PC-9 (cell line): ENCODE results near the gene SH3PXD2A. TPM values are rescaled to one million over a fixed set of nuclear protein-coding genes. Genes with fewer than 3 reads are reported as not detected.

Experiments used
- BruUV-seq: library from RNA; stranded (reverse); fragments of 400-500 nt; replicated peaks from 2 replicates; lab custom pipeline; 2021; lab: Mats Ljungman, UMichigan
- CTCF ChIA-PET: fragments of 300-600 bp; sonication (Branson Sonifier 250); formaldehyde crosslinking; loops from one replicate; lab custom pipeline; 2022; ENCODE audit warnings: antibody characterized with exemption; lab: Charles Lee
- POLR2A ChIA-PET: fragments of 300-600 bp; sonication (Branson Sonifier 250); formaldehyde crosslinking; loops from one replicate; lab custom pipeline; 2022; ENCODE audit warnings: antibody characterized with exemption; ENCODE audit not compliant: unreplicated experiment; lab: Charles Lee
- DNase-seq, 2 experiments: peaks; one replicate each; pipeline versions ENCODE4 v3.0.0 to v3.0.0-alpha.2; 2015 to 2022; ENCODE audit warnings: mixed read lengths in 1 of 2
- H2AFZ ChIP-seq: fragments of 200-600 bp; sonication (generic); 2 replicates; pipeline ENCODE4 v1.8.1; 2017; ENCODE audit warnings: antibody characterized with exemption
- H3F3A ChIP-seq: fragments of 200-600 bp; sonication (generic); 2 replicates; pipeline ENCODE4 v1.8.1; 2017; ENCODE audit warnings: antibody characterized with exemption, mild to moderate bottlenecking, low read depth; ENCODE audit not compliant: insufficient read depth
- H3K27ac ChIP-seq: fragments of 200-600 bp; sonication (generic); 2 replicates; pipeline ENCODE4 v1.6.1; 2016; ENCODE audit warnings: mixed run types
- H3K27me3 ChIP-seq: fragments of 200-600 bp; sonication (generic); 2 replicates; pipeline ENCODE4 v1.6.1; 2016; ENCODE audit warnings: low read depth, mixed run types; ENCODE audit not compliant: insufficient read depth
- H3K36me3 ChIP-seq: fragments of 200-600 bp; sonication (generic); 2 replicates; pipeline ENCODE4 v1.6.1; 2016; ENCODE audit warnings: low read depth, mixed run types
- H3K4me1 ChIP-seq: fragments of 200-600 bp; sonication (generic); replicated peaks from 2 replicates; pipeline ENCODE4 v1.6.1; 2016; ENCODE audit warnings: mixed run types; ENCODE audit not compliant: insufficient read depth
- H3K4me2 ChIP-seq: fragments of 200-600 bp; sonication (generic); 2 replicates; pipeline ENCODE4 v1.6.1; 2017; ENCODE audit warnings: mixed run types
- H3K4me3 ChIP-seq: fragments of 200-600 bp; sonication (generic); 2 replicates; pipeline ENCODE4 v1.6.1; 2016; ENCODE audit warnings: mixed run types
- H3K79me2 ChIP-seq: fragments of 200-600 bp; sonication (generic); 2 replicates; pipeline ENCODE4 v1.6.1; 2017; ENCODE audit warnings: low read depth, mixed run types
- H3K9me2 ChIP-seq: fragments of 200-600 bp; sonication (generic); 2 replicates; pipeline ENCODE4 v1.8.1; 2017; ENCODE audit warnings: mild to moderate bottlenecking; ENCODE audit not compliant: insufficient read depth
- H3K9me3 ChIP-seq: fragments of 200-600 bp; sonication (generic); 2 replicates; pipeline ENCODE4 v1.8.1; 2016; ENCODE audit warnings: low read depth; ENCODE audit not compliant: insufficient read depth
- H4K20me1 ChIP-seq: fragments of 200-600 bp; sonication (generic); 2 replicates; pipeline ENCODE4 v1.8.1; 2017; ENCODE audit not compliant: insufficient read depth
- CTCF ChIP-seq: fragments of 200-600 bp; sonication (generic); conservative IDR thresholded peaks from 2 replicates; pipeline ENCODE4 v1.6.1; 2017; ENCODE audit warnings: mixed run types, antibody characterized with exemption, mild to moderate bottlenecking, moderate library complexity
- EZH2 ChIP-seq: fragments of 200-600 bp; sonication (generic); IDR thresholded peaks from 2 replicates; pipeline ENCODE4 v1.8.0; 2017; ENCODE audit warnings: antibody characterized with exemption, low read depth
- intact Hi-C: fragments of 100-400 bp; cut with micrococcal nuclease; formaldehyde crosslinking; loops from one replicate; pipeline ENCODE4 v1.10.0; 2022; ENCODE audit not compliant: unreplicated experiment
- total RNA-seq: library from RNA; stranded (reverse); gene quantifications from 2 replicates; pipeline ENCODE4 v1.2.3, GENCODE V29; 2021

Gene SH3PXD2A
- total RNA-seq, 1 experiment from 2014 or later: 12.5 TPM

GRCh38 chr10:103718247-103718620 is 137.1 kb downstream of the SH3PXD2A start:
- CTCF ChIA-PET: interaction anchor here (0.6 kb wide), 1 partner anchor 130 kb away, joined by 15 read pairs; no protein-coding TSS in a partner anchor
- Histone ChIP-seq H4K20me1 (no peaks in the 10 kb centered on the region), H3K4me1 (peaks cover 28% of the 10 kb centered on the region), H2AFZ (no peak overlapping the region), H3K9me3 (no peaks in the 10 kb centered on the region), H3K79me2 (no peaks in the 10 kb centered on the region), H3K4me2 (no peak overlapping the region), H3K27me3 (no peaks in the 10 kb centered on the region), H3F3A (no peaks in the 10 kb centered on the region), H3K9me2 (no peaks in the 10 kb centered on the region), H3K27ac (no peak overlapping the region), H3K36me3 (no peaks in the 10 kb centered on the region), H3K4me3 (no peak overlapping the region)
- BruUV-seq: no TSS peak
- DNase-seq: no peak
- intact Hi-C loops: loop anchor here (5.0 to 10.0 kb wide), 5 partner anchors 39 to 487 kb away; partner anchors contain the start of gene SFR1
- TF ChIP-seq EZH2 (no peak), CTCF (no peak)
- POLR2A ChIA-PET: interaction anchor here (0.6 kb wide), 1 partner anchor 60 kb away, joined by 3 read pairs; no protein-coding TSS in a partner anchor

DNA sequence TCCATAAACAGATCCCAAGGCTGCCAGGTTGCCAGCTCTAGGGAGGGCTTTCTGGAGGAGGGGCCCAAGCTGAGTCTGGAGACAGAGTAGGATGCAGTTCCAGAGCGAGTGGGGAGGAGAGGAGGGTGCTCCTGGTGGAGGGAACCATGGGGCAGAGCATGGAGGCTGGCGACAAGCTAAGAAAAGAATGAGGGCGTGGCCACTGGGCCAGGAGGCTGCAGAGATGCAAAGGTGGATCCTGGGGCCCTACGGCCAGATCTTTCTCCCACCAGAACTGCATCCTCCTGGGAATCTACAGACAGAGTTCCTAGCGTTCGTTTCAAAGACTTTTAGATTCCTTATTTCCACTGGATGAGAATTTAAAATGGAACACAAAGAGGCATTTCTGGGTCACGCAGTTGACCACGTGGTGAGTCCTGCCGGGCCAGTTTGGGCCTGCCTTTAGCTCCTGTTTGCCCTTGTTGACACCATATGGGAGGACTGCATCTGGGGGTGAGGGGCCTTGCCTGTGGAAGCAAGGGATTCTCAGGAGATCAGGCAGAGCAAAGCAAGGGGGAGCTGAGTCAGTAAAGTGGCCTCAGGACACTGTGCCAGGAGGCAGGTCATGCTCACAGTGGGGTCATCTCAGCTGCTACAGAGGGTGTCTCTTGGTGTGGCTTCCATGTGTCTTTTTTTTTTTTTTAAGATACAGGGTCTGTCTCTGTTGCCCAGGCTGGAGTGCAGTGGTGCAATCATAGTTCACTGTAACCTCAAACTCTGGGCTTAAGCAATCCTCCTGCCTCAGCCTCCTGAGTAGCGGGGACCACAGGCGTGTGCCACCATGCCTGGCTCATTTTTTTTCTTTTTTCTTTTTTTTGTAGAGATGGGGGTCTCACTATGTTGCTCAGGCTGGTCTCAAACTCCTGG is 137.8 kb downstream of the SH3PXD2A start:
- Histone ChIP-seq H3K4me2 (0 out of 2 replicates have a peak overlapping the region, but pooled peaks have one; percentile 4), H3K9me3 (no peaks in the 10 kb centered on the region), H2AFZ (no peak overlapping the region), H4K20me1 (no peaks in the 10 kb centered on the region), H3K79me2 (no peaks in the 10 kb centered on the region), H3K27me3 (no peaks in the 10 kb centered on the region), H3K27ac (no peak overlapping the region), H3K9me2 (no peaks in the 10 kb centered on the region), H3K36me3 (no peaks in the 10 kb centered on the region), H3K4me3 (no peak overlapping the region), H3K4me1 (peaks cover 28% of the 10 kb centered on the region), H3F3A (no peaks in the 10 kb centered on the region)
- ChIA-PET POLR2A (interaction anchor here (0.6 kb wide), 1 partner anchor 60 kb away, joined by 3 read pairs; no protein-coding TSS in a partner anchor), CTCF (interaction anchor here (0.6 kb wide), 1 partner anchor 131 kb away, joined by 15 read pairs; no protein-coding TSS in a partner anchor)
- DNase-seq: no peak
- intact Hi-C loops: loop anchor here (5.0 to 10.0 kb wide), 5 partner anchors 40 to 487 kb away; partner anchors contain the start of gene SFR1
- BruUV-seq: no TSS peak
- TF ChIP-seq EZH2 (no peak), CTCF (no peak)

GRCh38 chr10:103716206-103717160 is 138.9 kb downstream of the SH3PXD2A start:
- Histone ChIP-seq H3K9me3 (no peaks in the 10 kb centered on the region), H3K4me3 (no peak overlapping the region), H4K20me1 (no peaks in the 10 kb centered on the region), H3K79me2 (no peaks in the 10 kb centered on the region), H3K27me3 (no peaks in the 10 kb centered on the region), H3F3A (no peaks in the 10 kb centered on the region), H3K36me3 (no peaks in the 10 kb centered on the region), H3K4me2 (peak overlapping the region; percentile 53), H3K4me1 (peaks cover 28% of the 10 kb centered on the region), H3K9me2 (no peaks in the 10 kb centered on the region), H2AFZ (no peak overlapping the region), H3K27ac (no peak overlapping the region)
- DNase-seq: peak; percentile 52 to 76
- no TSS peak for BruUV-seq
- CTCF ChIA-PET: no interaction called here
- POLR2A ChIA-PET: no interaction called here
- TF ChIP-seq CTCF: no peak
- TF ChIP-seq EZH2: no peak
- intact Hi-C loops: loop anchor here (1.0 to 10.0 kb wide), 6 partner anchors 29 to 488 kb away; partner anchors contain the start of gene SFR1
